GM20431 (cell line): ENCODE data around the gene OTULINL.
"Not testable (repeated sequence)": the region's sequence is repeated elsewhere in the genome, so short reads cannot be mapped to it uniquely, and the experiment has no call there.

ENCODE experiments used
- in situ Hi-C: fragments of 300-500 bp; cut with MseI, MboI; formaldehyde crosslinking; loops from one replicate; pipeline ENCODE4 v1.15.0; 2020; ENCODE audit warnings: low sequenced_read_pairs; ENCODE audit not compliant: unreplicated experiment

The OTULINL gene

GRCh38 chr5:14581106-14581890 lies at the start of gene OTULINL:
TSS of gene OTULINL (plus strand) at chr5:14581792. CDS start at chr5:14581895, 103 bp downstream.
- in situ Hi-C loops: no loop called here

- in situ Hi-C loops: no loop called here
Observed at GRCh38 chr5:14532180-14532579, 49.4 kb upstream of the OTULINL start.

DNA sequence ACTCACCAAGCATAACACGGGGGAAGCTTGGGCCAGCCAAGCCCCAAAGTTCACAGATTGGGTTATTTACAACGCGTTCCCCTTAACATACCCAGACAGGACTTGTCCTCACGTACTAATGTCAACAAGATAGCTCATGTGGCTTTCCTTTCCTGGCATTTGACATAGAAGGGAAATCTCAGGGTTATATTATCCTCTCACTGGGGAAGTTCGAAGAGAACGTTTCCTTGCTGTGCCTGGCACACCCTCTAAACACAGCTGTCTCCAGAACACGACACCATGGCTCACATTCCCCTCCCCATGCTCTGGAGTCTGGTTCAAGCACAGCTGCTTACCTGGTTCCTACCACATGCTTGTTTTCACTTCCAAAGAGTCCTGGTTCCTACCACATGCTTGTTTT lies 46.8 kb upstream of the OTULINL start:
- in situ Hi-C loops: no loop called here

DNA sequence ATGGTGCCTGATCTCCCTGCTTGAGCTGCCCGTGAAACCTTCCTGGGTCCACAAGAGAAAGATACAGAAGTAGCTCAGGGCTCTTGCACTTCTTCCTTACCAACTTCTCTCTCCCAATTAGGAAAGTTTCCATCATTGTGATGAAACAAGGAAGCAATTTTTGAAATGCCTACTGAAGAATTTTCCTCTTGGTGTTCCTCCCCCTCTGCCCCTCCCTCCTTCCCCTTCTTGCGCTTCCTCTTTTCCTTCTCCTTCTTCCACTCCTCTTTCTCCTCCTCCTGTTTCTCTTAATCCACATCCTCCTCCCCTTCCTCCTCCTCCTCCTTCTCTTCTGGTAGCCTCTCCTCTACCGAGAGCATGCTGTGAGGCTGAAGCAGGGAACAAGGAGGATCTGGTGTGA lies 36.3 kb upstream of the OTULINL start:
- in situ Hi-C loops: no loop called here

DNA sequence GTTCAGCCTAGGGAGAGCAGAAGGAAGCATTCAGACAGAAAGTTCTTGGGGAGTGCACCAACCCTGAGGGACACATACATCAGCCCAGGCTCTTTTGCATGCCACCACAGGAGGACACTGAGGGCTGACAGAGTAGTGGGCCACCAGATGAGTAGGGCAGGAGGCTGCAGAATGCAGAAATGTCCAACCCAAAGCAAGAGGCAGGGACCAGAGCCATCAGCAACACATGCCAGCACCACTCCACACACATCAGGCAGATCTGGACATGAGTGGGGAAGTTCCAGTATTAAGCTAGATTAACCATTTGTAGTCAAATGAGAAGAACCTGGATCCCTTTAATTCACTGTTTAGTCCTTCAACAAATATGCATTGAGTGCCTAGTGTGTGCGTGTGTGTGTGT lies 35.7 kb upstream of the OTULINL start:
- in situ Hi-C loops: no loop called here

GRCh38 chr5:14547666-14548065 lies 33.9 kb upstream of the OTULINL start:
- in situ Hi-C loops: no loop called here

GRCh38 chr5:14551211-14551610 lies 30.4 kb upstream of the OTULINL start:
- in situ Hi-C loops: no loop called here

DNA sequence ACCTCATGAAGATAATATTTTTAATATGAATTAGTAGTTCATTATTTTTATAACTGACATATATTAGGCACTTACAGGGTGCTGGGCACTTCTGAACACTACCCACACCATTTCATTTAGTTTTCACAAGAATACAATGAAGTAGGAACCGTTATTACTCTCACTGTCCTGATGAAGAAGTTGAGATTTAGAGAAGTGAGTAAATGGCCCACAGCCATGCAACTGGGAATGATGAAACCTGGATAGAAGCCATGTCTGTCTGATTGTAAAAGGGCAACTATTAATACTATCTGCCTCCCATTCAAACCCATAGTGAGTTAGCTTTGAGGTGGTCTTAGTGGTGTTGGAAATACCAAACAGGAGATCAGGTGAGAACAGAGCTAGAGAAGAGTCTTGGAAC lies 29.6 kb upstream of the OTULINL start:
- in situ Hi-C loops: no loop called here

DNA sequence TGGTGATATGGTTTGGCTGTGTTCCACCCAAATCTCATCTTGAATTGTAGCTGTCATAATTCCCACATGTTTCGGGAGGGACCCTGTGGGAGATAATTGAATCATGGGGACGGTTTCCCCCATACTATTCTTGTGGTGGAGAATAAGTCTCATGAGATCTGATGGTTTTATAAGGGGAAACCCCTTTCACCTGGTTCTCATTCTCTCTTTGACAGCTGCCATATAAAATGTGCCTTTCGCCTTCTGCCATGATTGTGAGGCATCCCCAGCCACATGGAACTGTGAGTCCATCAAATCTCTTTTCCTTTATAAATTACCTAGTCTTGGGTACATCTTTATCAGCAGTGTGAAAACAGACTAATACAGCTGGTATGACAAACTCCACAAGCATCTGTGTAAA lies 27.3 kb upstream of the OTULINL start:
- in situ Hi-C loops: not testable (repeated sequence)

DNA sequence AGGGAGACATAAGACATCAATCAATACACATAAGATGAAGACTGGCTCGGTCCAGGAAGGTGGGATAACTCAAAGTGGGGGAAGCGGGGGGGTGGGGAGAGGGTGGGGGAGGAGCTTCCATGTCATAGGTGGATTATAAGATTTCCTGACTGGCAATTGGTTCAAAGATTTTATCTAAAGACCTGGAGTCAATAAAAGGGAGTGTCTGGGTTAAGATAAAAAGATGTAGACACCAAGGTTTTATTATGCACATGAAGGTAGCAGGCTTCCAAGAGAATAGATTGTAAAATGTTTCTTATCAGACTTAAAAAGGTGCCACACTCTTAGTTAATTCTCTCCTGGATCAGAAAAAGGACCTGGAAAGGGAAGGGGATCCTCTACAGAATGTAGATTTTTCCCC lies 25.6 kb upstream of the OTULINL start:
- in situ Hi-C loops: no loop called here

DNA sequence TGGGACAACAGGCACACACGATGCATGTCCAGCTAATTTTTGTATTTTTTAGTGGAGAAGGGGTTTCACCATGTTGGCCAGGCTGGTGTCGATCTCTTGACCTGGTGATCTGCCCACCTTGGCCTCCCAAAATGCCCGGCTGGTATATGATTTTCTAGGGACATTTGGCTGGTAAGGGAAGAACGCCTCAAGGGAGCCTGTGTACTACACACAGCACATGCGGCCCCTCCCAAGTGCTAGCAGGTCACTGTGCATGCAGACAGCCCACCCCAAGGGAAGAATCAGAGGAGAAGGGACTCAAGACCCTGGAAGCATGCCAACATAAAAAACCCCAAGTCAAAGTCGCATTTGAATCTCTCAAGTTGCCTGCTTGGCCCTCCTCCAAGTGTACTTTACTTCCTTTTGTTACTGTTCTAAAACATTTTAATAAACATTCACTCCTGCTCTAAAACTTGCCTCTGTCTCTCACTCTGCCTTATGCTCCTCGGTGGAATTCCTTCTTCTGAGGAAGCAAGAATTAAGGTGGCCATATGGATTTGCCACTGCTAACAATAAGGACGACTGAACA lies 24.3 kb upstream of the OTULINL start:
- in situ Hi-C loops: no loop called here

DNA sequence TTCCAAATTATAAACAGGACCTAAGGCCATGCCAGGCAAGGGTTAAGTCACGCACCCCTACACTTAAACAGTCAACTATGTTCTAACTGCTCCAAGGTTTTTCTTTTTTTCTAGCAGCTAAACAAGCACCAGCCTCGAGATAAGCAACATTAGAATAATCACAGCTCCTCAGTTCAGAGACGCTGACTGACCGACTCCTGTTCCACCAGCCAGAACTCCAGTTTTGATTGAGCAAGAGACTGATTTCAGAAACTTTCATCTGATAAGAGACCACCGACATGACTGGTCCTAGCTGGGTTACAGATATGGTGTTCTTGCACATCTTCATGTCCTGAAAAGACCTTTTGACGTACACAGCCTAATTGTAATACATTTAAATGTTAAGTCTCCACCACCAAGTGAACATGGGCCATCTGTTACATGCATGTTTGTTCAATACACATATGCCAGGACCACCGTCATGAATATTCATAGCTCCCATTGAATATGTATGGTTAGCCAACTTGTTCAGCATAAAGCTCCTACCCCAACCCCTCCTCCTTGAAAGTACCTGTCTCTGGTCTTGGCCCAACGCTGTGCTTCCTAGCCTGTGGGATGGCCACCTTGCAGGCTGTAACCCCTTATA lies 23.7 kb upstream of the OTULINL start:
- in situ Hi-C loops: no loop called here

DNA sequence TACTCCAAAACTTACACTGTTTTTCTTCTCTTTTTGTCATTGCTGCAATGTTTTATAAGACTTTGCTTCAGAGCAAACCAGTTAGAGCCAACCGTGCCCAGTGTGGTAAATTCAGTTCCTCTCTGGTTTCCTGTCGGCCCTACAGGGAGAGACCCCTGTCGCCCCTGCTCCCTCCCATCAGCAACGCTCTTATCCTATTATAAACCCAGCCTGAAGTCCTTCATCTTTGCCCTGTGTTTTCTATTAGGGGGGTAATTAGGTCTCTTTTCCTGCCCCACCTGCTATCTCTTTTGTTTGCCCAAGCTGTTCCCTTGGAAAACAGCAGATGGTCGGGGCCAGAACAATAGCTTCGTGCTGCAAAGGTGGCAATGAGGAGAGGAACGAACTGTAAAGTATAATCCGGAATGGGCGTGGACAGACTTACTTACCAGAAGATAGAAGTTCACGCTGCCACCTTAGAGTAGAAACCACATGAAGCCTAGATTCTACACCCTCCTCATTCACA lies 21.4 kb upstream of the OTULINL start:
- in situ Hi-C loops: no loop called here

DNA sequence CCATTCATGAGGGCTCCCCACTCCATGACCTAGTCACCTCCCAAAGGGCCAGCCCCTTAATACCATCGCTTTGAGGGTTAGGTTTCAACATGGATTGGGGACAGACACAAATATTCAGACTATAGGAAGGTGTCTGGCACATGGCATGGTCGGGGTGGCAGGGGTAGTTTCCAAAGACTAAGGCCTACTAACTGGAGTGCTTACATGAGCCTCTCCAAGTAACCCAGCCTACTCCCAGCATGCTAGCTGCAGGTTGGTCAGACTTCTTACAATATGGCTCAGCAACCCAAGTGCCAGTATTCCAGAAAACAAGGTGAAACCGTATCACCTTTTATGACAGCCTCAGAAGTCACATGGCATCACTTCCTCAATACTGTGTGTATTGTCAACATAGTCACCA lies 19.9 kb upstream of the OTULINL start:
- in situ Hi-C loops: no loop called here

DNA sequence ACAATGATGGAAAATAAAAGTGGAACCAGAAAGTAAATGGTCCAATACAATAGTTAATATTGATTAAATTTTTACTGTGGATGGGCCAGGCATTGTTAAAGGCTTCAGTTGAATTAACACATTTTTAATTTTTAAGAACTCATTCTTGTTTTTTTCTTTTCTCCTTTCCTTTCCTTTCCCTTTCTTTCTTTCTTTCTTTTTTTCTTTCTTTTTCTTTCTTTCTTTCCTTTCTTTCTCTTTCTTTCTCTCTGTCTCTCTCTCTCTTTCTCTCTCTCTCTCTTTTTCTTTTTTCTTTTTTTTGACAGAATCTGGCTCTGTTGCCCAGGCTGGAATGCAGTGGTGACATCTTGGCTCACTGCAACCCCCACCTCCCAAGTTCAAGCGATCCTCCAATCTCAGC lies 13.3 kb upstream of the OTULINL start:
- in situ Hi-C loops: no loop called here

GRCh38 chr5:14569948-14570691 lies 11.5 kb upstream of the OTULINL start:
- in situ Hi-C loops: no loop called here

GRCh38 chr5:14571901-14572300 lies 9.7 kb upstream of the OTULINL start:
- in situ Hi-C loops: no loop called here

DNA sequence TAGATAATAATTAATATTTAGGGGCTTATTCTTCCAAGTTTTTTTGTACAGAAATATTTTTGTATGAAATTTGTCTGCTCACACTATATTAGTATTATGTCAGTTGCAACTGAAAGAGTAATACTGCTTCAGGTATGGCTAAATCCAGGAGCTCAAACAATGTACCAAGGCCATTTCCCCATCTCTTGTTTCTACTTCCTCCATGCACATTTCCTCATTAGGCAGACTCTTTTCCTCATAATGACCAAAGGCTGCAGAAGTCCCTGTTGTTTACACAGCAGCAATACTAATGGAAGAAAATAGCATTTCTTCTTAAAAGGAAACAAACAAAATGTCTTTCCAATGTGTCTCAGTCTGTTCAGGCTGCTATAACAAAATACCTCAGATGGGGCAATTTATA lies 9.2 kb upstream of the OTULINL start:
- in situ Hi-C loops: no loop called here

DNA sequence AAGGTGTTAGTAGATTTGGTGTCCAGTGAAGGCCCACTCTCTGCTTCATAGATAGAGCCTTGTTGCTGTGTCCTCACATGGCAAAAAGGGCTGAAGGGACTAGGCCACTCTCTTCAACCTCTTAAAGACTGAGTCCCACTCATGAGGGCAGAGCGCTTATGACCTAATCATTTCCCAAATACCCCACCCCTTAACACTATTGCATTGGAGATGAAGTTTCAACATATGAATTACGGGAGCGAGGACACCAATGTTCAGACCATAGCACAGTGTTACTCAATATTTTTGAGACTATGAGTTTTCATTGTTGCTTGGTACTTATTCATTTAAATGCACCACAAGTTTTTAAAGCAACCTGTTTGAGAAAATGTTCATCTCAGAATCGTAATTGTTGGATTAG lies 8.8 kb upstream of the OTULINL start:
- in situ Hi-C loops: no loop called here

DNA sequence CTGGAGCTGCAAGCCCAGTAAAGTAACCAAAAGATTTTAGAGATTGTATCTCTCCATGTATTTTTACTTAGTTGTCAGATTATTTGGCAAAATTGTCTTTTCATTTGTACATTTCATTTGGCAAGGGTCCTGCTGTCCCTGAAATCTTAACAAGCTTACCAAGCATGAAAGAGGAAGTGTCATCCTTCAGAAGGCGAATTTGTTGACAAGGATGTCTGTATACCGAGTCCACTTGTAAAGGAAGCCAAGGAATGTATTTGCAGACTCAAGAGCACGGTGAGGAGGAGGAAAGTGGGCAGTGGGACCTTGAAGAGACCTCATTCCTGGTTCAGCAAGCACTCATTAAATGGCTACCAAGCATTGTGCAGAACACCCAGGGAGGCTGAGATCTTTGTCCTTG lies 7.5 kb upstream of the OTULINL start:
- in situ Hi-C loops: no loop called here
